ENCODE results near the gene ALOX15B.

ALOX15B gene, protein sequence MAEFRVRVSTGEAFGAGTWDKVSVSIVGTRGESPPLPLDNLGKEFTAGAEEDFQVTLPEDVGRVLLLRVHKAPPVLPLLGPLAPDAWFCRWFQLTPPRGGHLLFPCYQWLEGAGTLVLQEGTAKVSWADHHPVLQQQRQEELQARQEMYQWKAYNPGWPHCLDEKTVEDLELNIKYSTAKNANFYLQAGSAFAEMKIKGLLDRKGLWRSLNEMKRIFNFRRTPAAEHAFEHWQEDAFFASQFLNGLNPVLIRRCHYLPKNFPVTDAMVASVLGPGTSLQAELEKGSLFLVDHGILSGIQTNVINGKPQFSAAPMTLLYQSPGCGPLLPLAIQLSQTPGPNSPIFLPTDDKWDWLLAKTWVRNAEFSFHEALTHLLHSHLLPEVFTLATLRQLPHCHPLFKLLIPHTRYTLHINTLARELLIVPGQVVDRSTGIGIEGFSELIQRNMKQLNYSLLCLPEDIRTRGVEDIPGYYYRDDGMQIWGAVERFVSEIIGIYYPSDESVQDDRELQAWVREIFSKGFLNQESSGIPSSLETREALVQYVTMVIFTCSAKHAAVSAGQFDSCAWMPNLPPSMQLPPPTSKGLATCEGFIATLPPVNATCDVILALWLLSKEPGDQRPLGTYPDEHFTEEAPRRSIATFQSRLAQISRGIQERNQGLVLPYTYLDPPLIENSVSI

DNA sequence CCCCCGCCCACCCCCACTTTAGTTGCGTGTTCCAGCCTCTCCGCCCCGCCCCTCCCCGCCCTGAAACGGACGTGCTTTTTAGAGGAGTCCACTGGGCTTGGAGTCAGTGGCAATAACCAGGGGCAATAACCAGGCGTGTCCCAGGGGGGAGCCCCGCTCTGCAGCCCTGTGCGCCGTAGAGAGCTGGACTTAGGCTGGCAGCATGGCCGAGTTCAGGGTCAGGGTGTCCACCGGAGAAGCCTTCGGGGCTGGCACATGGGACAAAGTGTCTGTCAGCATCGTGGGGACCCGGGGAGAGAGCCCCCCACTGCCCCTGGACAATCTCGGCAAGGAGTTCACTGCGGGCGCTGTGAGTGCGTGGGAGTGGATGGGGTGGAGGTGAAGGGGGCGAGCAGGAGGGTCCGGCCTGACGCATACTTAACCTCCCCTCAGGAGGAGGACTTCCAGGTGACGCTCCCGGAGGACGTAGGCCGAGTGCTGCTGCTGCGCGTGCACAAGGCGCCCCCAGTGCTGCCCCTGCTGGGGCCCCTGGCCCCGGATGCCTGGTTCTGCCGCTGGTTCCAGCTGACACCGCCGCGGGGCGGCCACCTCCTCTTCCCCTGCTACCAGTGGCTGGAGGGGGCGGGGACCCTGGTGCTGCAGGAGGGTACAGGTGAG, at the start of gene ALOX15B:
Gene ALOX15B (plus strand): TSS at position 106 of the 657 bp plus-strand sequence. CDS start 97 bp downstream, at position 203.
- DNase-seq: no peak

DNA sequence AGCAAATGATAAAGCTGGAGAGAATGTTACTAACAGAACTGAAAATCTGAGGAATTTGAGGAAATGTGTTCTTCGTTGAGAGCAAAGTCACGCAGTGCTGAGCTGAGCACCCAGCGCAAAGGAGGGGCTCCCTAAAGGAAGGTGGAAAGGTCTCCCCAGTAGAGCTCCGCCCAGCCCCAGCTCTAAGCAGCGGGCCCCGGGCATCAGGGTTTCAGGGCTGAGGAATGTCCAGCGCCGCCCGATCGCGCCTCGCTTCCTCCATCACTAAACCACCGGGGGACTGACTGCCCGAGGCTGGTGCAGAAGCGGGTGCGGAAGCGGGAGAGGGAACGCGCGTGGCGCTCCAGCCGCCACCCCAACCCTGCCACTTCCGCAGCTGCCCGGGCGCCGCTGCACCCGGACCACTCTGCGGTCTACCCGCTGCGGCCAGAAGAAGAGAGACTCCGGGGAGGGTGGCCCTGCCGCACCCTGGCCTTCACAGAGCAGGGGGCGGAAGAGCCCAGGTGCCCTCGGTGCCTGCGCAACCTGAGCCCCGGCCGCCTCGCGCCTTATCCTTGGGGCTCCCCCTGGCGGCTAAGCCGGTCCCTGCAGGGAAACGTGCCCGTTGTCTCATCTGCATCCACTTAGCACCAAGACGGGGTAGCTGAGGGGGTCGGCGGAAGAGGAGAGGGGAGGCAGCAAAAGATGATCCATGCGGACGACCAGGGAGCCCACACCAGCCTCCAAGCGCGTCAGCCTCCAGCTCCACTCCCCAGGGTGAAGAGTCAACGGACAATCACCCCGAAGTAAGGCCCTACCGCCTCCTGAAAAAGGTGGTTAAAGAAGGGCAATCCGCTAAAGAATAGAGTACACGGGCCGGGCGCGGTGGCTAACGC, 48.8 kb upstream of the ALOX15B start:
- peak; percentile 84 for DNase-seq

DNA sequence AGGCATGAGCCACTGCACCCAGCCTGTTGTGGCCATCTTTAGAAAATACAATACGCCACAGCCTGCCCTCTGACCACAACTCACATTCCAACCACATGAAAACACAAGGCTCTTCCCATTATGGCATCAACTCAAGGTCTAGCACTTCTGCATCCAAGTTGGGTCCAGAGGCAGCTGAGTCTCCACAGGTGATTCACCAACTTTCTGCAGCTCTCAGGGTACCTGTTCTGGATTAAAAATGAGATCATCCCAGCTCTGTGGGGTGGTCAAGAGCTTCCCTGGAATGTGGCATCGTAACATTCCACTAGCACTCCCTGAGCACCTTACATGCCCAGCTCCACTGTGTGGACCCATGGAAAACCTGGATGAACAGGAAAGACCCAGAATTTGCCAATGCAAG, 46.3 kb upstream of the ALOX15B start:
- no peak for DNase-seq

DNA sequence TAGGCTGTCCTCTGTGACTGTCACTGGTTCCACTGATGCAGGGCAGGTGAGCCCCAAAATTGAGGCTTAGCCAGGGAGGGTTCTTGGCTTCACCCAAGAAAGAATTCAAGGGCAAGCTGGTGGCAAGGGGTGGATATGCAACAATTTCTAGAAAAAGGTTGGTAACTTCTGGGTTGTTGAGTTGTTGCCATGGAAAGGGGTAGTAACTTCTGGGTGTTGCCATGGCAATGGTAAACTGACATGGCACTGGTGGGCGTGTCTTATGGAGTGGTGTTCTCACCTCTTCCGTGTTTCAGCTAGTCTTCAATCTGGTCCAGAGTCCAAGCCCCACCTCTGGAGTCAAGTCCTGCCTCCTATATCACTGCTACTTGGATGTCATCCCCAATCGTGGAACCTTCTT, 45.9 kb upstream of the ALOX15B start:
- no peak for DNase-seq

DNA sequence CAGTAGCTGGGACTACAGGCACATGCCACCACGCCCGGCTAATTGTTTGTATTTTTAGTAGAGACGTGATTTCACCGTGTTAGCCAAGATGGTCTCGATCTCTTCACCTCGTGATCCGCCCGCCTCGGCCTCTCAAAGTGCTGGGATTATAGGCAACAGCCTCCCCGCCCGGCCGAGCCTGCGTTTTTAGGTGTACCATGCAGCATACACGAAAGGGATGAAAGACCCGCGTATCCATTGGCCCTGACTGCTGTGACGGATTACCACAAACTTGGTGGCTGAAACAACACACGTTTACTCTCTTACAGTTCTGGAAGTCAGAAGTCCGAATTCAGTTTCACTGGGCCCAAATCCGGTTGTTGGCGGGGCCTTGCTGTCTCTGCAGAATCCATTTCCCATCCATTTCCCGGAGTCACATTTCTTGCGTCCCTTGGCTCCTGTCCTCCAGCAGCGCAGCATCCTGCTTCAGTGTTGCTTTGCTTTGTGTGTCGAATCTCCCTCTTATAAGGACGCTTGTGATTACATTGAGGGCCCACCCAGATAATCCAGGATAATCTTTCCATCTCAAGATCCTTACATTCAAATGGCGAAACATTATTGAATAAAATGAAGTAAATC, 44.8 kb upstream of the ALOX15B start:
- DNase-seq: no peak

DNA sequence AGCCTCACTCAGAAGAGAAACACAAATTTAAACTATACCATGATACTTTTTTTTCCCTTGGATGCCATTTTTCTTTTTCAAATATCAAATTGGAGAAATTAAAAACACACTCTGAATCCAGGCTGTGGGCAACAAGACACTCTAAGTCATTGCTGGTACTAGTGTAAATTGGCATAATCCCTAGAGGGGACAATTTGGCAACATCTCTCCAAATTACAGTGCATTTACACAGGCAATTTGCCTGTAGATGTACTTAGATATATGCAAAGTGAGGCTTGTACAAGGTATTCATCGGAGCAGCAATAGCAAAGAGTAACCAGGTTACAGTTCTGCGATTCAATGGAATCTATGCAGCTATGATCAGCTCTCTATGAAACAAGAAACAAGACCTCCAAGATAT, 43.1 kb upstream of the ALOX15B start:
- no peak for DNase-seq

DNA sequence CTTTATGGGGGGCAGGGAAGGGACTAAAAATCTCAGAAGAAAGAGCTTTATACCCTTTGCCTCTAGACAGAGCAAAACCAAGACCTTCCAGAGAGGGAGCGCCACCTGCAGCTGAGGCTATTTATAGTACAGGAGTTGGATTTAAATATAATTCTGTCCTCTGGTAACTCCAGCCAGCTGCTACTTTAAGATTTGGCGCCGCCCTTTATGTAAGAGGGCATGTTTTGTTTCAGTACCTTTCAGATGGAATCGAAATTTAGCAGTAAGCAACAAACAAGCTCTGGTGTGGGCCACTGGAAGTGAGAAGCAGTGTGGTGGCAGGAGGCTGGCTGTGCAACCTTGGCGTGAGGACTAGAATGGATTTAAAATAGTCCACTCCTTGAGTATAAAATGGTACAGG, 41.7 kb upstream of the ALOX15B start:
- no peak for DNase-seq

DNA sequence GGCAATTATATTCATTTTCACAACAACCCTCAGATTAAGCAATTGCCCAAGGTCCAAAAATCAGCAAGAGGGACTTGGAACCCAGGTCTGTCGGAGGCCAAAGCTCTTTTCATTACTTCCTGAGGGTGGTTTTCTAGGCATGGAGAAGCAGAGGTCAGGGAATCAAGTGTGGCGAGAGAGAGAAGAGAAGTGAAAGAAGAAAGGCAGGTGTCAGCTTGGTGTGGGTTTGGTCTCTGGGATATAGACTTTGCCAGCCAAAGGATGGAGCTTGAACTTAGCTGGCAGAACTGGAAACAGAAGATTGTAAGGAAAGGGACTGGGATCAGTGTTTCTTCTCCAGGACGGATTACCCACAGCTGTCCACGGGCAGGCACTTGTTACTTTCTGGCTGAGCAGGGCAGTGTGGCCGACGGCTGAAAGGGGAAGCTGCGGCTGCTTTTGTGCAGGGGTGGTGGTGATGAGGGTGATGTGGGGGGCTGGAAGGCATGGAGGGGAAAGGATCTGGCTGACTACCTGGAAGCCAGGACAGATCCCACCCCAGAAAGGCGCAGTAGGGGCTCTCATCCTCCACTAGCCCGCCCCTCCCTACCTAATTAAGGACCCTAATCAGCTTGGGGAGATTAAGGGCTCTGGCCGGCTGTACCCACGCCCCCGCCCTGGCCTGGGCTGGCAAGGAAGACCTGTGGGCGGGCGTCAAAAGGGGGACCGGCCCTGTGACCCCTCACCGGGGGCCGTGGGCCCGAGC, 36.7 kb upstream of the ALOX15B start, which contains the start of gene GUCY2D:
Gene GUCY2D (plus strand): TSS at position 640 of the 745 bp plus-strand sequence. CDS start 433 bp downstream, outside the sequence.
- DNase-seq: no peak

DNA sequence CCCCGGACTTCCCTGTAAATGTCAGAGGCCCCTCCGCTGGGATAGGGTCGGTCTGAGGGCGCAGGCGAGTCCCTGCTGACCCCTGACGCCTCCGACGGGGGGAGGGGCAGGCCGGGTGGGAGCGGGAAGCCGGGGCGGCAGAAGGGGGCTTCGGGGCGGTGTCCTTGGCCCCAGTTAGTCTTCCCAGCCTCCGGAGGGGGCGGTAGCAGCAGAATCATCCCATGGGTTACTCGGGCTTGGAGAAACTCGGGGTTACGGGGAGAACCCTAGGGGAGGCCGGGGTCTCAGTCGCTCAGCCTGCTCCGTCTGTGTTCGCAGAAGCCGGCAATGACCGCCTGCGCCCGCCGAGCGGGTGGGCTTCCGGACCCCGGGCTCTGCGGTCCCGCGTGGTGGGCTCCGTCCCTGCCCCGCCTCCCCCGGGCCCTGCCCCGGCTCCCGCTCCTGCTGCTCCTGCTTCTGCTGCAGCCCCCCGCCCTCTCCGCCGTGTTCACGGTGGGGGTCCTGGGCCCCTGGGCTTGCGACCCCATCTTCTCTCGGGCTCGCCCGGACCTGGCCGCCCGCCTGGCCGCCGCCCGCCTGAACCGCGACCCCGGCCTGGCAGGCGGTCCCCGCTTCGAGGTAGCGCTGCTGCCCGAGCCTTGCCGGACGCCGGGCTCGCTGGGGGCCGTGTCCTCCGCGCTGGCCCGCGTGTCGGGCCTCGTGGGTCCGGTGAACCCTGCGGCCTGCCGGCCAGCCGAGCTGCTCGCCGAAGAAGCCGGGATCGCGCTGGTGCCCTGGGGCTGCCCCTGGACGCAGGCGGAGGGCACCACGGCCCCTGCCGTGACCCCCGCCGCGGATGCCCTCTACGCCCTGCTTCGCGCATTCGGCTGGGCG, 35.9 kb upstream of the ALOX15B start:
- DNase-seq: no peak

DNA sequence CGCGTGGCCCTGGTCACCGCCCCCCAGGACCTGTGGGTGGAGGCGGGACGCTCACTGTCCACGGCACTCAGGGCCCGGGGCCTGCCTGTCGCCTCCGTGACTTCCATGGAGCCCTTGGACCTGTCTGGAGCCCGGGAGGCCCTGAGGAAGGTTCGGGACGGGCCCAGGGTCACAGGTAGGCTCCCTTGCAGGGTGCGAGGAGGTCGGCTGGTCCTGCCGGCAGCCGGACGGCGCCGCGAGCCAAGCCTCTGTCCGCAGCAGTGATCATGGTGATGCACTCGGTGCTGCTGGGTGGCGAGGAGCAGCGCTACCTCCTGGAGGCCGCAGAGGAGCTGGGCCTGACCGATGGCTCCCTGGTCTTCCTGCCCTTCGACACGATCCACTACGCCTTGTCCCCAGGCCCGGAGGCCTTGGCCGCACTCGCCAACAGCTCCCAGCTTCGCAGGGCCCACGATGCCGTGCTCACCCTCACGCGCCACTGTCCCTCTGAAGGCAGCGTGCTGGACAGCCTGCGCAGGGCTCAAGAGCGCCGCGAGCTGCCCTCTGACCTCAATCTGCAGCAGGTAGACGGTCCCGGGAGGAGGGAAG, 35.2 kb upstream of the ALOX15B start:
- DNase-seq: no peak

DNA sequence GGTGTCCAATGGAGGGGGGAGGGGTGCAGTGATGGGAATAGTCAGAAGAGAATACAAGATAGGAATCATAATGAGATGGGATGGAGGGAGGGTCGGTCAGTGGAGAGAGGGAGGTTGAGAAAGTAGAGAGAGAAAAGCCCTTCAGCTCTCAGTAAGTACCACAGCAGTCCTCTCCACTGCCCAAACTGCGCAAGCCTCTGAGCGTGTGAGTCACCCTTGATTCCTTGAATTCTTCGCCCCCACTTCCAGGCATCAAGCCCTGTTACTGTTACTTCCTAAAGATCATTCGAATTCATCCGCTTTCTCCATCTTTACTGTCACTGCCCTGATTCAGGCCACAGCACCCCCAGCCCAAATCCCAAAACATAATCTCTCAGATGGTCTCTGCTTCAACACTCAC, 34.0 kb upstream of the ALOX15B start:
- DNase-seq: no peak

DNA sequence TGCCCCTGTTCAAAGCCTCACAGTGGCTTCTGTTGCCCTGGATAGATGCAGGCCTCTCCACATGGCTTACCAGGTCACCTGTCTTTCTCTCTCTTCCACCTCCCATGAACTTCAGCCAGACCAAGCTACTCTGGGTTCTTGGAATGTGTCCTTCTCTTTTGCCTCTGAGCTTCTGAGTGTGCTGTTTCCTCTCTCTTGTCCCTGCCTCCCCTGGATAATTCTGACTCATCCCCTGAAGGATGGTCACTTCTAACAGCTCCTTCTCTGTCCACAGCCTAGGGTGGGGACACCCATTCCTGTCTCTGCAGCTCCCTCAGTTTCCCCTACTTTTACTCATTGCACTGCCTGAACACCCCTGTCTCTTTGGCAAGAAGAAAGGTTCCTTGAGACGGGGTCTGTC, 33.5 kb upstream of the ALOX15B start:
- no peak for DNase-seq

DNA sequence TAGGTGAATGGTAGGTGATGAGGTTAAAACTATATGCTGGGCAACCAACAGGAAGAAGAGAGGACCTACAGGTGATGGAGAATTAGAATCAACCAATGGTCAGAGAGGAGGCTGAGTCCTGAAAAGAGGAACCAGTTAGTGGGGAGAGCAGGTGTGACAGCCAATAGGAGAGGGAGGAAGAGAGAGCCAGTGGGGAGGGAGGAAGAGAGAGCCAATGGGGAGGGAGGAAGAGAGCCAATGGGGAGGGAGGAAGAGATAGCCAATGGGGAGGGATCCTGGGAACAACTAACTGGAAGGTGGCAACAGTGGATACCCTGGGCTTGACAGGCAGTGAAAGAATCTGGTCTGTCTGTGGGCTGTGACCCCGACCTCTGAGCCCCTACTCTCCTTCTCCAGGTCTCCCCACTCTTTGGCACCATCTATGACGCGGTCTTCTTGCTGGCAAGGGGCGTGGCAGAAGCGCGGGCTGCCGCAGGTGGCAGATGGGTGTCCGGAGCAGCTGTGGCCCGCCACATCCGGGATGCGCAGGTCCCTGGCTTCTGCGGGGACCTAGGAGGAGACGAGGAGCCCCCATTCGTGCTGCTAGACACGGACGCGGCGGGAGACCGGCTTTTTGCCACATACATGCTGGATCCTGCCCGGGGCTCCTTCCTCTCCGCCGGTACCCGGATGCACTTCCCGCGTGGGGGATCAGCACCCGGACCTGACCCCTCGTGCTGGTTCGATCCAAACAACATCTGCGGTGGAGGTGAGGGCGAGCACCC, 32.7 kb upstream of the ALOX15B start:
- no peak for DNase-seq

DNA sequence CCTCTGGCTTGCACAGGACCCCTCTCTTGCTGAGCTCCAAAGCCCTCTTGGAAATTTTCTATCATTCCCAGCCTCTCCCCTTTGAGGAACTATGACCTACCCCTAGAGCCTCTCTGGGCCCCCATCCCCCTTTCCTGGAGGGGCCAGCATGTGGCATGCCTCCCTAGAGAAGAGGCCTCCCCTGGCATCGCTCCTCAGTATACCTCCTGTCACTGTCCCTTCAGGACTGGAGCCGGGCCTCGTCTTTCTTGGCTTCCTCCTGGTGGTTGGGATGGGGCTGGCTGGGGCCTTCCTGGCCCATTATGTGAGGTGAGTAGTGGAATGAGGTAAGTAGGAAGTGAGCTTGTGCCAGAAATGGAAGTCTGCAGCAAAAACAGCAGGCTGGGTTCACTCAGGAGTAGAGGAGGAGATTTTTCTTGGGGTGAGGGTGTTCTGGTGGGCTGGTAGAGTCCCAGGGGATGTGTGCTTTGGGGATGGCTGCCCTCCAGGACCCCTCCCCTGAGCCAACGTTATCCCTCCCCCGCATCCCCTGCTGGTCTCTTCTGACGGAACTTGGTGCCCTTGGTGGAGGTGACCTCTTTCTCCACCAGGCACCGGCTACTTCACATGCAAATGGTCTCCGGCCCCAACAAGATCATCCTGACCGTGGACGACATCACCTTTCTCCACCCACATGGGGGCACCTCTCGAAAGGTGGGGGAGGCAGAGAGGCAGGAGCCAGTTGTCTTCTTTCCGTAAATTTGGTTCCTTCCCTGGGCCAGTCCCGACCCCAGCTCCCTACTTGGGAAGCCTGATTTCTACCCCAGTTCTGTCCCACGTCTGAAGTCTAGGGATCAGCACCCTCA, 31.8 kb upstream of the ALOX15B start:
- DNase-seq: no peak

DNA sequence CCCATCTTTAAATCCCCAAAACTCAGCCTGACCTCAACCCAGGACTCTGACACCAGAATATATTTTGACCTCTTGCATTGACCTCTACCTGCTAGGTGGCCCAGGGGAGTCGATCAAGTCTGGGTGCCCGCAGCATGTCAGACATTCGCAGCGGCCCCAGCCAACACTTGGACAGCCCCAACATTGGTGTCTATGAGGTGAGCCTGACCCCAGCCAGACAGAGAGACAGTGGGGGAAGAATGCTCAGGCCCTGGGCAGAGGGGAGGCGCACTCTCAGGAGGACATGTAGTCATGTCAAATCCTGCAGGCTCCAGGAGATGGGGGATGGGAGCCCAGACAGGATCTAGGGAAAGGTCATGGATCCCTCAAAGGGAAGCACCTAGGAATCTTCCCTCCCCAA, 31.0 kb upstream of the ALOX15B start:
- DNase-seq: no peak

DNA sequence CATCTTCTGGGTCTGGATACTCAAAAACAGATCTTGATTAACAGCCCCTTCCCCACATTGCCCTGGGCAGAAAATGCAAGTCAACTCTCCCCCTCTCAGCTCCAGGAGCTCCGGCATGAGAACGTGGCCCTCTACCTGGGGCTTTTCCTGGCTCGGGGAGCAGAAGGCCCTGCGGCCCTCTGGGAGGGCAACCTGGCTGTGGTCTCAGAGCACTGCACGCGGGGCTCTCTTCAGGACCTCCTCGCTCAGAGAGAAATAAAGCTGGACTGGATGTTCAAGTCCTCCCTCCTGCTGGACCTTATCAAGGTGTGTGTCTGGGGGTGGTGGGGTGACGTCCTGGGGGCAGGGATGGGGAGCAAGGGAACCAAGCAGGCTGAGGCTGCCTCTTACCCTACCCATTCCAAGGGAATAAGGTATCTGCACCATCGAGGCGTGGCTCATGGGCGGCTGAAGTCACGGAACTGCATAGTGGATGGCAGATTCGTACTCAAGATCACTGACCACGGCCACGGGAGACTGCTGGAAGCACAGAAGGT, 26.7 kb upstream of the ALOX15B start:
- no peak for DNase-seq

DNA sequence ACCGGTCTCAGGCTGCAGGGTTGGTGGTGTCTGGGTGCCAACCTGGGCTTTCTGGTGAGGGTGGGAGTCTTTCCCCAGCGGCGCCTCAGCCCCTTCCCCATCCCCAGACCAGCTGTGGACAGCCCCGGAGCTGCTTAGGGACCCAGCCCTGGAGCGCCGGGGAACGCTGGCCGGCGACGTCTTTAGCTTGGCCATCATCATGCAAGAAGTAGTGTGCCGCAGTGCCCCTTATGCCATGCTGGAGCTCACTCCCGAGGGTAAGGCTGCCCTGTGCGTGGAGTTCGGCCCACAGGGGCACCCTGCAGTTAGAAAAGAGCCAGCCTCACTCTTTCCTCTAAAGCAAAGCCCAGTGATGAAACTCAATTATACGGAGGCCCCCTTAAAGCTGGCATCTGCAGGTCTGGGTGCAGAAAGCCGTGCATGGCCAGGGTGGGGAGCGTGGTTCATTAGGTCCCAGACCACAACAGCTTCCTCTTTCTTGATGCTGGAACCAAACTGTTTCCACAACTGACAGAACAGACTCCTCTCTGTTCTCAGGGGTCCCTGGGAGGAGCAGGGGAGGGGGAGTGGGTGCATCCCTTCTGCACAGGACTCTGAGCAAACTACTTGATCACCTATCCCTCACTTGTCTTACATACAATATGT, 25.7 kb upstream of the ALOX15B start:
- no peak for DNase-seq
